Gastrocnemius medialis (tissue), 4 donors: ENCODE data around the gene CYBA.

Experiments
- CTCF ChIP-seq, 5 experiments: fragments of 450-650 bp in 3 of 5; fragments of 200-600 bp in 2 of 5; sonication (generic) in 2 of 5; IDR thresholded peaks in 4 of 5; conservative IDR thresholded peaks in 1 of 5; 1 replicate in 4 of 5; 2 replicates in 1 of 5; pipeline ENCODE4 v1.5.1; 2016 to 2019; ENCODE audit warnings: antibody characterized with exemption in 5 of 5, mild to moderate bottlenecking in 3 of 5, moderate library complexity in 3 of 5
- POLR2A ChIP-seq, 2 donors: fragments of 450-650 bp; IDR thresholded peaks; one replicate each; pipeline ENCODE4 v1.6.1; 2017; ENCODE audit warnings: antibody characterized with exemption in 2 of 2, mild to moderate bottlenecking in 2 of 2, moderate library complexity in 2 of 2

DNA sequence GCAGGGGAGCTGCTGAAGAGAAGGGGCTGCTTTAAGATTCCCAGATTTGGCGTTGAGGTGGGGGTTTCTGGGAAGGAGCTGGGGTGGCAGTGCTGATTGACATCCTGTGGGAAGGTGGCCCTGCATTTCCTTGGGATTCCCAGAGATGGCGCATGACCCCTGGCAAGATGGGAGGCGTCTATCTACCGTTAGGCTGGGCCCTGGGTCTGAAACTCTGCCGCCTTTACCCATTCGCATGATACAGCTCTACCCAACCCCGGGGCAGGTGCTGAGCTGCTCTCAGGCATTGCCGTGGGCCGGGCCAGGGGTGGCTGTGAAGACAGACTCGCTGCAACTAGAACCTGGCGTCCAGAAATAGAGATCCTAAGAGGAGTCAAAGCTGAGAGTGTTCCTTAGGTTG is 21.9 kb upstream of the CYBA start:
- TF ChIP-seq CTCF (IDR thresholded peaks at IDR 0.05 in 4 of 5, conservative IDR thresholded peaks at IDR 0.05 in 1 of 5) (peak in 2 of 5 experiments; percentile 28 to 30), POLR2A (IDR thresholded peaks at IDR 0.05) (no peak)
